Posterior vena cava (tissue), 2 donors: ENCODE results near the gene IL31. TPM values are rescaled to one million over a fixed set of nuclear protein-coding genes. Genes with fewer than 3 reads are reported as not detected.

Experiments
- total RNA-seq, 2 donors: library from RNA; stranded (reverse); fragmentation: NEBNext Ultra II Directional; extraction: Animal tissue kit (Norgen Biotek cat#: 25700); gene quantifications; one replicate each; pipeline ENCODE4 v1.2.1, GENCODE V29; 2021
- donor health status: DM: yes; HTN: yes; CAD: no.
- donor health status: DM: yes; HTN: yes; CAD: no.

IL31 gene
- total RNA-seq, 2 donors from 2014 or later: not detected

Other genes starting within 250 kb of the IL31 start
- gene BCL7A, start 152.3 kb downstream of the IL31 start, total RNA-seq: 1 to 10 TPM; 3.3 to 7.6 TPM
- gene MLXIP, start 95.5 kb downstream of the IL31 start, total RNA-seq: 10 to 100 TPM; 78.3 to 81.4 TPM
- under 1 TPM in 1 of 2 donors, not detected in 1; 0.60 TPM for gene LRRC43, start 8.9 kb upstream of the IL31 start, total RNA-seq
- under 1 TPM in 1 of 2 donors, not detected in 1; 0.10 TPM for gene B3GNT4, start 29.5 kb upstream of the IL31 start, total RNA-seq
- 10 to 100 TPM; 26.2 to 27.0 TPM for gene DIABLO, start 51.8 kb upstream of the IL31 start, total RNA-seq
- 10 to 100 TPM; 12.3 to 12.6 TPM for gene VPS33A, start 92.3 kb upstream of the IL31 start, total RNA-seq
- 100 to 1,000 TPM; 141 to 226 TPM for gene CLIP1, start 248.4 kb upstream of the IL31 start, total RNA-seq